Cardiac muscle cell (in vitro differentiated cells and primary cell): ENCODE data around the gene LRMDA. TPM values are rescaled to one million over a fixed set of nuclear protein-coding genes. Genes with fewer than 3 reads are reported as not detected.

Experiments
- DNase-seq, 2 donors: peaks; one replicate each; pipeline versions ENCODE4 v3.0.0 to v3.0.0-alpha.2; 2010 to 2017; ENCODE audit warnings: low read depth in 1 of 2, low spot score in 1 of 2
- H3K27ac ChIP-seq: fragments of 200-600 bp; sonication (generic); 2 replicates; pipeline ENCODE4 v1.5.1; 2016
- H3K27me3 ChIP-seq: fragments of 200-600 bp; sonication (generic); 2 replicates; pipeline ENCODE4 v1.6.0; 2016; ENCODE audit warnings: control low read depth
- H3K36me3 ChIP-seq: fragments of 200-600 bp; sonication (generic); 2 replicates; pipeline ENCODE4 v1.5.1; 2016; ENCODE audit warnings: control low read depth
- H3K4me1 ChIP-seq: fragments of 200-600 bp; sonication (generic); 2 replicates; pipeline ENCODE4 v1.8.1; 2017; ENCODE audit warnings: low read depth, mild to moderate bottlenecking, mixed run types
- H3K4me3 ChIP-seq: fragments of 200-600 bp; sonication (generic); 2 replicates; pipeline ENCODE4 v1.5.1; 2016; ENCODE audit warnings: mild to moderate bottlenecking
- H3K9me3 ChIP-seq: fragments of 200-600 bp; sonication (generic); 2 replicates; pipeline ENCODE4 v1.5.1; 2017; ENCODE audit warnings: low read depth, mild to moderate bottlenecking, control low read depth
- CTCF ChIP-seq: IDR thresholded peaks from 2 replicates; pipeline ENCODE4 v1.5.1; 2012; ENCODE audit warnings: low read depth, mild to moderate bottlenecking, low read length
- polyA plus RNA-seq: library from polyadenylated mRNA; unstranded; fragments of >200 nt; fragmentation: Nextera tagmentation; extraction: Ambion mirVana; gene quantifications from 2 replicates; pipeline ENCODE4 v1.2.1, GENCODE V29; 2016
- total RNA-seq: library from RNA; depleted of rRNA; stranded (reverse); fragments of >200 nt; gene quantifications from 2 replicates; pipeline ENCODE4 v1.2.3, GENCODE V29; 2016

Gene LRMDA
- total and polyA plus RNA-seq, 2 experiments from 2014 or later, result 6.2 to 11.7 TPM

GRCh38 chr10:75904499-75905283 lies 473.3 kb downstream of the LRMDA start:
- H3K4me3 ChIP-seq, result no peak overlapping the region
- no peak for TF ChIP-seq CTCF
- peak overlapping the region; percentile 33 for H3K27ac ChIP-seq
- no peaks in the 10 kb centered on the region for H3K9me3 ChIP-seq
- peak in 1 of 2 donors; percentile 54 for DNase-seq
- peaks cover 31% of the 10 kb centered on the region for H3K4me1 ChIP-seq
- H3K36me3 ChIP-seq, result no peaks in the 10 kb centered on the region
- H3K27me3 ChIP-seq, result no peaks in the 10 kb centered on the region

- Histone ChIP-seq H3K36me3 (no peaks in the 10 kb centered on the region), H3K9me3 (no peaks in the 10 kb centered on the region), H3K4me3 (no peak overlapping the region), H3K4me1 (peaks cover 31% of the 10 kb centered on the region), H3K27ac (no peak overlapping the region), H3K27me3 (no peaks in the 10 kb centered on the region)
- no peak for DNase-seq
- TF ChIP-seq CTCF, result no peak
These were observed 474.1 kb downstream of the LRMDA start for GRCh38 chr10:75905490-75905889.

- H3K36me3 ChIP-seq, result no peaks in the 10 kb centered on the region
- H3K27me3 ChIP-seq, result no peaks in the 10 kb centered on the region
- H3K9me3 ChIP-seq, result no peaks in the 10 kb centered on the region
- TF ChIP-seq CTCF, result peak; percentile 60
- no peak overlapping the region for H3K27ac ChIP-seq
- peaks cover 6% of the 10 kb centered on the region for H3K4me1 ChIP-seq
- no peak overlapping the region for H3K4me3 ChIP-seq
- peak in 1 of 2 donors; percentile 69 for DNase-seq
These were observed 478.6 kb downstream of the LRMDA start for GRCh38 chr10:75910032-75910431.

- no peak overlapping the region for H3K27ac ChIP-seq
- no peaks in the 10 kb centered on the region for H3K27me3 ChIP-seq
- H3K36me3 ChIP-seq, result no peaks in the 10 kb centered on the region
- H3K4me1 ChIP-seq, result no peaks in the 10 kb centered on the region
- DNase-seq, result no peak
- no peak overlapping the region for H3K4me3 ChIP-seq
- TF ChIP-seq CTCF, result no peak
- H3K9me3 ChIP-seq, result no peaks in the 10 kb centered on the region
These were observed 480.0 kb downstream of the LRMDA start for GRCh38 chr10:75911426-75911825.

- H3K4me3 ChIP-seq, result no peak overlapping the region
- TF ChIP-seq CTCF, result no peak
These were observed 485.5 kb downstream of the LRMDA start for GRCh38 chr10:75916906-75917305.

More at GRCh38 chr10:75916906-75917305, 485.5 kb downstream of the LRMDA start:
- H3K27ac ChIP-seq, result no peak overlapping the region
- no peaks in the 10 kb centered on the region for H3K4me1 ChIP-seq
- no peaks in the 10 kb centered on the region for H3K36me3 ChIP-seq
- H3K9me3 ChIP-seq, result no peaks in the 10 kb centered on the region
- H3K27me3 ChIP-seq, result no peaks in the 10 kb centered on the region
- no peak for DNase-seq
